ENCODE measurements around the gene DDX10. TPM values are rescaled to one million over a fixed set of nuclear protein-coding genes. Genes with fewer than 3 reads are reported as not detected.

Gene DDX10
- total and polyA plus RNA-seq, 2 experiments from 2014 or later, result 32.4 to 37.8 TPM

DNA sequence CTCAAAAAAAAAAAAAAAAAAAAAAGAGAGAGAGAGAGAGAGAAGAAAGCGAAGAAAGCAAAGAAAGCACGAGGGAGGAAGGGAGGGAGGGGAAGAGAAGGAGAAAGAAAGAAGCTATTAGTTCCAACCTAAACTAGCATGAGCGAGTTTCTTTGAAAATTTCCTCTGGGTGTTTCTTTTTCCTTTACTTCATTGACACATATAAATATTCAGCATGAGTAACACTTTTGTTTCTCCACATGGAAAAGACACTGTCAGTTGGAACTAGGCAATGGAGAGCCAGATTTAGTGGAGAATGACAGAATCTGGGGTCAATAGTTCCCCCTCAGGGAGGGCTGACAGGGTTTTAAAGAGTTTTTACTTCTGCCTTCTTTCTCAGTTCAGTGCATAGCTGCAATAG lies 257.4 kb downstream of the DDX10 start (continued):
- TF ChIP-seq, protein P1, sequence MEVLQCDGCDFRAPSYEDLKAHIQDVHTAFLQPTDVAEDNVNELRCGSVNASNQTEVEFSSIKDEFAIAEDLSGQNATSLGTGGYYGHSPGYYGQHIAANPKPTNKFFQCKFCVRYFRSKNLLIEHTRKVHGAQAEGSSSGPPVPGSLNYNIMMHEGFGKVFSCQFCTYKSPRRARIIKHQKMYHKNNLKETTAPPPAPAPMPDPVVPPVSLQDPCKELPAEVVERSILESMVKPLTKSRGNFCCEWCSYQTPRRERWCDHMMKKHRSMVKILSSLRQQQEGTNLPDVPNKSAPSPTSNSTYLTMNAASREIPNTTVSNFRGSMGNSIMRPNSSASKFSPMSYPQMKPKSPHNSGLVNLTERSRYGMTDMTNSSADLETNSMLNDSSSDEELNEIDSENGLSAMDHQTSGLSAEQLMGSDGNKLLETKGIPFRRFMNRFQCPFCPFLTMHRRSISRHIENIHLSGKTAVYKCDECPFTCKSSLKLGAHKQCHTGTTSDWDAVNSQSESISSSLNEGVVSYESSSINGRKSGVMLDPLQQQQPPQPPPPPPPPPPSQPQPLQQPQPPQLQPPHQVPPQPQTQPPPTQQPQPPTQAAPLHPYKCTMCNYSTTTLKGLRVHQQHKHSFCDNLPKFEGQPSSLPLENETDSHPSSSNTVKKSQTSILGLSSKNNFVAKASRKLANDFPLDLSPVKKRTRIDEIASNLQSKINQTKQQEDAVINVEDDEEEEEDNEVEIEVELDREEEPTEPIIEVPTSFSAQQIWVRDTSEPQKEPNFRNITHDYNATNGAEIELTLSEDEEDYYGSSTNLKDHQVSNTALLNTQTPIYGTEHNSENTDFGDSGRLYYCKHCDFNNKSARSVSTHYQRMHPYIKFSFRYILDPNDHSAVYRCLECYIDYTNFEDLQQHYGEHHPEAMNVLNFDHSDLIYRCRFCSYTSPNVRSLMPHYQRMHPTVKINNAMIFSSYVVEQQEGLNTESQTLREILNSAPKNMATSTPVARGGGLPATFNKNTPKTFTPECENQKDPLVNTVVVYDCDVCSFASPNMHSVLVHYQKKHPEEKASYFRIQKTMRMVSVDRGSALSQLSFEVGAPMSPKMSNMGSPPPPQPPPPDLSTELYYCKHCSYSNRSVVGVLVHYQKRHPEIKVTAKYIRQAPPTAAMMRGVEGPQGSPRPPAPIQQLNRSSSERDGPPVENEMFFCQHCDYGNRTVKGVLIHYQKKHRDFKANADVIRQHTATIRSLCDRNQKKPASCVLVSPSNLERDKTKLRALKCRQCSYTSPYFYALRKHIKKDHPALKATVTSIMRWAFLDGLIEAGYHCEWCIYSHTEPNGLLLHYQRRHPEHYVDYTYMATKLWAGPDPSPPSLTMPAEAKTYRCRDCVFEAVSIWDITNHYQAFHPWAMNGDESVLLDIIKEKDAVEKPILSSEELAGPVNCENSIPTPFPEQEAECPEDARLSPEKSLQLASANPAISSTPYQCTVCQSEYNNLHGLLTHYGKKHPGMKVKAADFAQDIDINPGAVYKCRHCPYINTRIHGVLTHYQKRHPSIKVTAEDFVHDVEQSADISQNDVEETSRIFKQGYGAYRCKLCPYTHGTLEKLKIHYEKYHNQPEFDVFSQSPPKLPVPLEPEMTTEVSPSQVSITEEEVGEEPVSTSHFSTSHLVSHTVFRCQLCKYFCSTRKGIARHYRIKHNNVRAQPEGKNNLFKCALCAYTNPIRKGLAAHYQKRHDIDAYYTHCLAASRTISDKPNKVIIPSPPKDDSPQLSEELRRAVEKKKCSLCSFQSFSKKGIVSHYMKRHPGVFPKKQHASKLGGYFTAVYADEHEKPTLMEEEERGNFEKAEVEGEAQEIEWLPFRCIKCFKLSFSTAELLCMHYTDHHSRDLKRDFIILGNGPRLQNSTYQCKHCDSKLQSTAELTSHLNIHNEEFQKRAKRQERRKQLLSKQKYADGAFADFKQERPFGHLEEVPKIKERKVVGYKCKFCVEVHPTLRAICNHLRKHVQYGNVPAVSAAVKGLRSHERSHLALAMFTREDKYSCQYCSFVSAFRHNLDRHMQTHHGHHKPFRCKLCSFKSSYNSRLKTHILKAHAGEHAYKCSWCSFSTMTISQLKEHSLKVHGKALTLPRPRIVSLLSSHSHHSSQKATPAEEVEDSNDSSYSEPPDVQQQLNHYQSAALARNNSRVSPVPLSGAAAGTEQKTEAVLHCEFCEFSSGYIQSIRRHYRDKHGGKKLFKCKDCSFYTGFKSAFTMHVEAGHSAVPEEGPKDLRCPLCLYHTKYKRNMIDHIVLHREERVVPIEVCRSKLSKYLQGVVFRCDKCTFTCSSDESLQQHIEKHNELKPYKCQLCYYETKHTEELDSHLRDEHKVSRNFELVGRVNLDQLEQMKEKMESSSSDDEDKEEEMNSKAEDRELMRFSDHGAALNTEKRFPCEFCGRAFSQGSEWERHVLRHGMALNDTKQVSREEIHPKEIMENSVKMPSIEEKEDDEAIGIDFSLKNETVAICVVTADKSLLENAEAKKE (CRISPR knock-in tag; IDR thresholded peaks at IDR 0.05), result no peak
- TF ChIP-seq ZNF331 (CRISPR knock-in tag; IDR thresholded peaks at IDR 0.05; ENCODE audit: low read depth), result no peak
- TF ChIP-seq ZNF114 (CRISPR knock-in tag; IDR thresholded peaks at IDR 0.05), result no peak
- TF ChIP-seq EZH2 (IDR thresholded peaks at IDR 0.05; ENCODE audit: low read depth, unreplicated experiment), result no peak
- TF ChIP-seq, protein P2, sequence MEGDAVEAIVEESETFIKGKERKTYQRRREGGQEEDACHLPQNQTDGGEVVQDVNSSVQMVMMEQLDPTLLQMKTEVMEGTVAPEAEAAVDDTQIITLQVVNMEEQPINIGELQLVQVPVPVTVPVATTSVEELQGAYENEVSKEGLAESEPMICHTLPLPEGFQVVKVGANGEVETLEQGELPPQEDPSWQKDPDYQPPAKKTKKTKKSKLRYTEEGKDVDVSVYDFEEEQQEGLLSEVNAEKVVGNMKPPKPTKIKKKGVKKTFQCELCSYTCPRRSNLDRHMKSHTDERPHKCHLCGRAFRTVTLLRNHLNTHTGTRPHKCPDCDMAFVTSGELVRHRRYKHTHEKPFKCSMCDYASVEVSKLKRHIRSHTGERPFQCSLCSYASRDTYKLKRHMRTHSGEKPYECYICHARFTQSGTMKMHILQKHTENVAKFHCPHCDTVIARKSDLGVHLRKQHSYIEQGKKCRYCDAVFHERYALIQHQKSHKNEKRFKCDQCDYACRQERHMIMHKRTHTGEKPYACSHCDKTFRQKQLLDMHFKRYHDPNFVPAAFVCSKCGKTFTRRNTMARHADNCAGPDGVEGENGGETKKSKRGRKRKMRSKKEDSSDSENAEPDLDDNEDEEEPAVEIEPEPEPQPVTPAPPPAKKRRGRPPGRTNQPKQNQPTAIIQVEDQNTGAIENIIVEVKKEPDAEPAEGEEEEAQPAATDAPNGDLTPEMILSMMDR (conservative IDR thresholded peaks at IDR 0.05; ENCODE audit: low read depth in 2 of 2), result no peak

- DNase-seq (ENCODE audit: low spot score), result no peak
- Mint-ChIP-seq H3K36me3 (ENCODE audit: low read depth) (no peaks in the 10 kb centered on the region), H3K9me3 (no peaks in the 10 kb centered on the region), H3K4me3 (no peak overlapping the region), H3K27me3 (ENCODE audit: insufficient read depth, low read depth, poor library complexity) (no peaks in the 10 kb centered on the region), H3K4me1 (peaks cover 16% of the 10 kb centered on the region), H3K27ac (peak overlapping the region; percentile 13; the same call in 1 of the 2 replicates)
- Histone ChIP-seq H3K4me3 (no peak overlapping the region), H2AFZ (no peak overlapping the region), H4K20me1 (replicated peaks; ENCODE audit: insufficient read depth) (no peaks in the 10 kb centered on the region), H3F3A (replicated peaks; ENCODE audit: low read depth) (no peaks in the 10 kb centered on the region), H3K4me2 (no peak overlapping the region), H3K9me2 (ENCODE audit: insufficient read depth) (no peaks in the 10 kb centered on the region), H3K36me3 (ENCODE audit: insufficient read depth) (no peaks in the 10 kb centered on the region), H3K4me1 (ENCODE audit: insufficient read depth) (peaks cover 9% of the 10 kb centered on the region), H3K27me3 (ENCODE audit: insufficient read depth) (no peaks in the 10 kb centered on the region), H3K27ac (ENCODE audit: low read depth) (no peak overlapping the region), H3K79me2 (replicated peaks; ENCODE audit: insufficient read depth) (no peaks in the 10 kb centered on the region)
- ATAC-seq, result no peak
- TF ChIP-seq JUNB (IDR thresholded peaks at IDR 0.05; ENCODE audit: unreplicated experiment) (no peak), ZNF331 (CRISPR knock-in tag; IDR thresholded peaks at IDR 0.05; ENCODE audit: low read depth) (no peak), STAT1 (IDR thresholded peaks at IDR 0.05; ENCODE audit: unreplicated experiment) (no peak), REST (IDR thresholded peaks at IDR 0.05; ENCODE audit: unreplicated experiment) (no peak), CREB1 (CRISPR knock-in tag; IDR thresholded peaks at IDR 0.05; ENCODE audit: low read depth) (no peak)
- TF ChIP-seq, protein P3, sequence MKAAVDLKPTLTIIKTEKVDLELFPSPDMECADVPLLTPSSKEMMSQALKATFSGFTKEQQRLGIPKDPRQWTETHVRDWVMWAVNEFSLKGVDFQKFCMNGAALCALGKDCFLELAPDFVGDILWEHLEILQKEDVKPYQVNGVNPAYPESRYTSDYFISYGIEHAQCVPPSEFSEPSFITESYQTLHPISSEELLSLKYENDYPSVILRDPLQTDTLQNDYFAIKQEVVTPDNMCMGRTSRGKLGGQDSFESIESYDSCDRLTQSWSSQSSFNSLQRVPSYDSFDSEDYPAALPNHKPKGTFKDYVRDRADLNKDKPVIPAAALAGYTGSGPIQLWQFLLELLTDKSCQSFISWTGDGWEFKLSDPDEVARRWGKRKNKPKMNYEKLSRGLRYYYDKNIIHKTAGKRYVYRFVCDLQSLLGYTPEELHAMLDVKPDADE (IDR thresholded peaks at IDR 0.05), result no peak
Observed at GRCh38 chr11:108923413-108923812, 258.5 kb downstream of the DDX10 start.
